ENCODE data around the gene CALR3. TPM values are rescaled to one million over a fixed set of nuclear protein-coding genes. Genes with fewer than 3 reads are reported as not detected.
"Not testable (repeated sequence)": the region's sequence is repeated elsewhere in the genome, so short reads cannot be mapped to it uniquely, and the experiment has no call there.

Gene CALR3
- total RNA-seq, 1 experiment from 2014 or later: not detected

DNA sequence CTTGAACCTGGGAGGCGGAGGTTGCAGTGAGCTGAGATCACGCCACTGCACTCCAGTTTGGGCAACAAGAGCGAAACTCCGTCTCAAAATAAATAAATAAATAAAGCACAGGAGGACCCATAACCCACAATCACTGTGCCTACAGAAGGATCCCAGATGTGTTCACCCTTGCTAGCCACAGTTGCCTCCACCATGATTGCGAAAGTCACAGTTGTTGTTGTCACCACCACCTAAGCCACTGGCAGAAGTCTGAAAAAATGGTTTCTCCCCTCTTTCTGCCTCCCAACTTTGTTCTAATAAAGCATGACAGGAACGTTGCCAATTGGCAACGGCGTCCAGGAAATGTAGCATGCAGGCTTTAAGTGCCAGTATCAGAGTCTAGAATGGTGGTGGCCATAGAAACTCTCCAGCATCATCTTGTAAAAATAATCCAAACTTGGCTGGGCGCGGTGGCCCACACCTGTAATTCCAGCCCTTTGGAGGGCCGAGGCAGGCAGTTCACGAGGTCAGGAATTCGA lies 22.0 kb downstream of the CALR3 start:
- H3K4me1 ChIP-seq (ENCODE audit: control insufficient read depth, insufficient read depth, low read length): peaks cover 10% of the 10 kb centered on the region
- ChIA-PET POLR2A (no interaction called here), CTCF (no interaction called here)
- H3K4me3 ChIP-seq (ENCODE audit: low read depth in 2 of 2, low read length in 2 of 2): no peak overlapping the region
- H3K36me3 ChIP-seq (ENCODE audit: control insufficient read depth, insufficient read depth, low read length): peaks cover 2% of the 10 kb centered on the region; the same call in 1 of the 2 replicates
- no TSS peak for BruUV-seq (replicated peaks)
- H3K9me3 ChIP-seq (ENCODE audit: control insufficient read depth, insufficient read depth, low read depth, low read length): no peaks in the 10 kb centered on the region
- no peaks in the 10 kb centered on the region for H3K27me3 ChIP-seq (ENCODE audit: control insufficient read depth, insufficient read depth, low read length)
- in situ Hi-C loops (cut with HindIII; ENCODE audit: low pct_unique_long_range_greater_than_20kb, low sequenced_read_pairs) (no loop called here), intact Hi-C loops (cut with micrococcal nuclease; ENCODE audit: unreplicated experiment) (no loop called here)
- TF ChIP-seq, protein P1, sequence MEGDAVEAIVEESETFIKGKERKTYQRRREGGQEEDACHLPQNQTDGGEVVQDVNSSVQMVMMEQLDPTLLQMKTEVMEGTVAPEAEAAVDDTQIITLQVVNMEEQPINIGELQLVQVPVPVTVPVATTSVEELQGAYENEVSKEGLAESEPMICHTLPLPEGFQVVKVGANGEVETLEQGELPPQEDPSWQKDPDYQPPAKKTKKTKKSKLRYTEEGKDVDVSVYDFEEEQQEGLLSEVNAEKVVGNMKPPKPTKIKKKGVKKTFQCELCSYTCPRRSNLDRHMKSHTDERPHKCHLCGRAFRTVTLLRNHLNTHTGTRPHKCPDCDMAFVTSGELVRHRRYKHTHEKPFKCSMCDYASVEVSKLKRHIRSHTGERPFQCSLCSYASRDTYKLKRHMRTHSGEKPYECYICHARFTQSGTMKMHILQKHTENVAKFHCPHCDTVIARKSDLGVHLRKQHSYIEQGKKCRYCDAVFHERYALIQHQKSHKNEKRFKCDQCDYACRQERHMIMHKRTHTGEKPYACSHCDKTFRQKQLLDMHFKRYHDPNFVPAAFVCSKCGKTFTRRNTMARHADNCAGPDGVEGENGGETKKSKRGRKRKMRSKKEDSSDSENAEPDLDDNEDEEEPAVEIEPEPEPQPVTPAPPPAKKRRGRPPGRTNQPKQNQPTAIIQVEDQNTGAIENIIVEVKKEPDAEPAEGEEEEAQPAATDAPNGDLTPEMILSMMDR (IDR thresholded peaks at IDR 0.05): no peak
- TF ChIP-seq SIN3A (IDR thresholded peaks at IDR 0.05; ENCODE audit: borderline replicate concordance, insufficient read depth, low read depth, low read length) (no peak), TCF7L2 (IDR thresholded peaks at IDR 0.05; ENCODE audit: low read depth, low read length) (no peak), POLR2AphosphoS5 (IDR thresholded peaks at IDR 0.05; ENCODE audit: low read depth, low read length) (no peak)
- TF ChIP-seq, protein P2, sequence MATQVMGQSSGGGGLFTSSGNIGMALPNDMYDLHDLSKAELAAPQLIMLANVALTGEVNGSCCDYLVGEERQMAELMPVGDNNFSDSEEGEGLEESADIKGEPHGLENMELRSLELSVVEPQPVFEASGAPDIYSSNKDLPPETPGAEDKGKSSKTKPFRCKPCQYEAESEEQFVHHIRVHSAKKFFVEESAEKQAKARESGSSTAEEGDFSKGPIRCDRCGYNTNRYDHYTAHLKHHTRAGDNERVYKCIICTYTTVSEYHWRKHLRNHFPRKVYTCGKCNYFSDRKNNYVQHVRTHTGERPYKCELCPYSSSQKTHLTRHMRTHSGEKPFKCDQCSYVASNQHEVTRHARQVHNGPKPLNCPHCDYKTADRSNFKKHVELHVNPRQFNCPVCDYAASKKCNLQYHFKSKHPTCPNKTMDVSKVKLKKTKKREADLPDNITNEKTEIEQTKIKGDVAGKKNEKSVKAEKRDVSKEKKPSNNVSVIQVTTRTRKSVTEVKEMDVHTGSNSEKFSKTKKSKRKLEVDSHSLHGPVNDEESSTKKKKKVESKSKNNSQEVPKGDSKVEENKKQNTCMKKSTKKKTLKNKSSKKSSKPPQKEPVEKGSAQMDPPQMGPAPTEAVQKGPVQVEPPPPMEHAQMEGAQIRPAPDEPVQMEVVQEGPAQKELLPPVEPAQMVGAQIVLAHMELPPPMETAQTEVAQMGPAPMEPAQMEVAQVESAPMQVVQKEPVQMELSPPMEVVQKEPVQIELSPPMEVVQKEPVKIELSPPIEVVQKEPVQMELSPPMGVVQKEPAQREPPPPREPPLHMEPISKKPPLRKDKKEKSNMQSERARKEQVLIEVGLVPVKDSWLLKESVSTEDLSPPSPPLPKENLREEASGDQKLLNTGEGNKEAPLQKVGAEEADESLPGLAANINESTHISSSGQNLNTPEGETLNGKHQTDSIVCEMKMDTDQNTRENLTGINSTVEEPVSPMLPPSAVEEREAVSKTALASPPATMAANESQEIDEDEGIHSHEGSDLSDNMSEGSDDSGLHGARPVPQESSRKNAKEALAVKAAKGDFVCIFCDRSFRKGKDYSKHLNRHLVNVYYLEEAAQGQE (IDR thresholded peaks at IDR 0.05; ENCODE audit: insufficient read depth in 1 of 2, low read depth in 2 of 2, low read length in 1 of 2): no peak
- no peak overlapping the region for H3K27ac ChIP-seq (ENCODE audit: low read length)
- ATAC-seq: no peak
- no peak for DNase-seq (ENCODE audit: low read depth, low spot score)

DNA sequence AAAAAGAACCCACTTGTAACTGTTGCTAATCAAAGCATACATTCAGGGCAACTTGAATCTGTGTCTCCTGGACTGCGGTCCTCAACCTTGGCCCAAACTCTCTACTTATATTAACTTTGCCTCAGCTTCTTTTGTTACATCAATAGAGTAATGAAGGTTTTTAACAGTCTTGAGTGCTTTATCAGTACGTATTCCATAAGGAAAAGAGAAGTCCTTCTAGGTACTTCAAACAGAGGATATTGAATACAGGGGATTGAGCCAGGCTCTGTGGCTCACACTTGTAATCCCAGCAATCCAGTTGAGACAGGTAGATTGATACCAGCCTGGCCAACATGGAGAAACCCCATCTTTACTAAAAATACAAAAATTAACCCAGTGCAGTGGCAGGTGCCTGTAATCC lies 23.0 kb downstream of the CALR3 start:
- in situ Hi-C loops (cut with HindIII; ENCODE audit: low pct_unique_long_range_greater_than_20kb, low sequenced_read_pairs): no loop called here
- CTCF ChIA-PET: no interaction called here

DNA sequence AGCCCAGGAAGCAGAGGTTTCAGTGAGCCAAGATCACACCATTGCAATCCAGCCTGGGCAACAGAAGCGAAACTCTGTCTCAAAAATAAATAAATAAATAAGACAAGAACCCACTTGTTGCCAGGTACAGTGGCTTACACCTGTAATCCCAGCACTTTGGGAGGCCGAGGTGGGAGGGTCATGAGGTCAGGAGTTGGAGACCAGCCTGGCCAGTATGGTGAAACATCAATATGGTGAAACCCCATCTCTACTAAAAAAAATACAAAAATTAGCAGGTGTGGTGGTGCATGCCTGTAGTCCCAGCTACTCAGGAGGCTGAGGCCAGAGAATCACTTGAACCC lies 23.4 kb downstream of the CALR3 start:
- Histone ChIP-seq H3K27ac (ENCODE audit: low read length) (peak overlapping the region; percentile 80), H3K4me3 (ENCODE audit: low read depth in 2 of 2, low read length in 2 of 2) (peak overlapping the region; percentile 46 to 72)
- H3K27me3 ChIP-seq (ENCODE audit: control insufficient read depth, insufficient read depth, low read length); in situ Hi-C loops (cut with HindIII; ENCODE audit: low pct_unique_long_range_greater_than_20kb, low sequenced_read_pairs); CTCF ChIA-PET; BruUV-seq (replicated peaks); intact Hi-C loops (cut with micrococcal nuclease; ENCODE audit: unreplicated experiment); POLR2A ChIA-PET; DNase-seq (ENCODE audit: low read depth, low spot score); H3K9me3 ChIP-seq (ENCODE audit: control insufficient read depth, insufficient read depth, low read depth, low read length); H3K4me1 ChIP-seq (ENCODE audit: control insufficient read depth, insufficient read depth, low read length); H3K36me3 ChIP-seq (ENCODE audit: control insufficient read depth, insufficient read depth, low read length): not testable (repeated sequence)
- ATAC-seq: peak; percentile 1; the same call in 1 of the 2 replicates

More for the DNA sequence above, 23.0 kb downstream of the CALR3 start:
- H3K9me3 ChIP-seq (ENCODE audit: control insufficient read depth, insufficient read depth, low read depth, low read length): no peaks in the 10 kb centered on the region
- H3K4me1 ChIP-seq (ENCODE audit: control insufficient read depth, insufficient read depth, low read length): peaks cover 10% of the 10 kb centered on the region
- no TSS peak for BruUV-seq (replicated peaks)
- no peaks in the 10 kb centered on the region for H3K27me3 ChIP-seq (ENCODE audit: control insufficient read depth, insufficient read depth, low read length)
- POLR2A ChIA-PET: no interaction called here
- peaks cover 2% of the 10 kb centered on the region; the same call in 1 of the 2 replicates for H3K36me3 ChIP-seq (ENCODE audit: control insufficient read depth, insufficient read depth, low read length)
- intact Hi-C loops (cut with micrococcal nuclease; ENCODE audit: unreplicated experiment): no loop called here
- DNase-seq (ENCODE audit: low read depth, low spot score) (no peak), ATAC-seq (no peak)
- no peak overlapping the region for H3K4me3 ChIP-seq (ENCODE audit: low read depth in 2 of 2, low read length in 2 of 2)
- TF ChIP-seq SIN3A (IDR thresholded peaks at IDR 0.05; ENCODE audit: borderline replicate concordance, insufficient read depth, low read depth, low read length): no peak
- TF ChIP-seq, protein P1 (IDR thresholded peaks at IDR 0.05): no peak
- TF ChIP-seq, protein P2 (IDR thresholded peaks at IDR 0.05; ENCODE audit: insufficient read depth in 1 of 2, low read depth in 2 of 2, low read length in 1 of 2): no peak
- TF ChIP-seq TCF7L2 (IDR thresholded peaks at IDR 0.05; ENCODE audit: low read depth, low read length): no peak
- no peak for TF ChIP-seq POLR2AphosphoS5 (IDR thresholded peaks at IDR 0.05; ENCODE audit: low read depth, low read length)
- H3K27ac ChIP-seq (ENCODE audit: low read length): no peak overlapping the region

Measured in Panc1 (cell line).